Measurements from ENCODE around the gene LAMP2.

GRCh38 chrX:120457766-120458180 lies 11.3 kb downstream of the LAMP2 start:
- TF ChIP-seq SMAD1 (IDR thresholded peaks at IDR 0.05; ENCODE audit: low read depth, partially characterized antibody) (no peak), SREBF2 (IDR thresholded peaks at IDR 0.05; ENCODE audit: low read length) (no peak), ZBTB11 (CRISPR knock-in tag; IDR thresholded peaks at IDR 0.05) (no peak), MXI1 (IDR thresholded peaks at IDR 0.05; ENCODE audit: low read depth, low read length) (no peak), ZNF274 (IDR thresholded peaks at IDR 0.05; ENCODE audit: insufficient read depth, insufficient read length) (no peak), CTCF (IDR thresholded peaks at IDR 0.05 in 2 of 3, conservative IDR thresholded peaks at IDR 0.05 in 1 of 3; ENCODE audit: control insufficient read depth in 2 of 3, extremely low read depth in 1 of 3, insufficient read depth in 1 of 3, low read depth in 3 of 3, low read length in 3 of 3) (no peak), RELA (IDR thresholded peaks at IDR 0.05; ENCODE audit: borderline replicate concordance, partially characterized antibody) (no peak), RFX5 (IDR thresholded peaks at IDR 0.05; ENCODE audit: low read depth, low read length) (no peak), HDGF (IDR thresholded peaks at IDR 0.05) (no peak), CBX3 (IDR thresholded peaks at IDR 0.05; ENCODE audit: borderline replicate concordance, low read depth) (no peak), POLR2AphosphoS5 (IDR thresholded peaks at IDR 0.05; ENCODE audit: low read length) (no peak), BHLHE40 (IDR thresholded peaks at IDR 0.05; ENCODE audit: borderline replicate concordance in 1 of 2, low read depth in 2 of 2, low read length in 1 of 2) (no peak), JUND (IDR thresholded peaks at IDR 0.05; ENCODE audit: low read depth, low read length) (no peak), MTA2 (IDR thresholded peaks at IDR 0.05; ENCODE audit: low read depth) (no peak)

All from GM12878 (cell line).